Measurements from ENCODE around the gene STARD9.

GRCh38 chr15:42723068-42723467, 147.7 kb downstream of the STARD9 start:
- TF ChIP-seq CHD2 (IDR thresholded peaks at IDR 0.05; ENCODE audit: low read length, partially characterized antibody) (no peak), CTCF (IDR thresholded peaks at IDR 0.05) (peak; percentile 23; the same call in 1 of the 2 replicates), YY1 (IDR thresholded peaks at IDR 0.05; ENCODE audit: low read depth) (no peak), EZH2phosphoT487 (IDR thresholded peaks at IDR 0.05; ENCODE audit: borderline replicate concordance, low read depth) (no peak), ELF1 (IDR thresholded peaks at IDR 0.05) (no peak), FOXJ3 (CRISPR knock-in tag; IDR thresholded peaks at IDR 0.05) (no peak), RFX5 (IDR thresholded peaks at IDR 0.05; ENCODE audit: low read length) (no peak), NFIC (IDR thresholded peaks at IDR 0.05; ENCODE audit: borderline replicate concordance) (no peak), RXRA (IDR thresholded peaks at IDR 0.05; ENCODE audit: borderline replicate concordance, low read depth) (no peak), REST (IDR thresholded peaks at IDR 0.05; ENCODE audit: low read depth, low read length) (no peak), MAX (IDR thresholded peaks at IDR 0.05; ENCODE audit: low read depth) (no peak)
